ENCODE results near the gene PPM1F.

PPM1F gene

DNA sequence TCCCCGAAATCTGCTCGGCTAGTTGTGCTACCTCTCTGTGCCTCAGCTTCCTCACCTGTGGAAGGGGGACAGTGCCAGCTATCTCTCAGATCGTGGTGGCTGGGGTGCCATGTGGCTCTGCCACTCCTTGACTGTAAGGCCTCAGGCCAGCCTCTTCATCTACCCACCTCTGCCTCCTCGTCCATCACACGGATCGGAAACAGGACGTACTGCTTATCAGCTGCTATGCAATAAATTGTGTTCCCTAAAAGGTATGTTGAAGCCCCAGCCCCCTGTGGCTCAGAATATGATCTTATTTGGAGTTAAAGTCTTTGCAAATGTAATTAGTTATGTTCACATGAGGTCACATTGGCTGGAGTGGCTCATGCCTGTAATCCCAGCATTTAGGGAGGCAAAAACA lies 7.8 kb downstream of the PPM1F start:
- ATAC-seq: no peak
- TF ChIP-seq ISL1 (CRISPR knock-in tag; IDR thresholded peaks at IDR 0.05) (no peak), ARNTL (CRISPR knock-in tag; IDR thresholded peaks at IDR 0.05; ENCODE audit: borderline replicate concordance, low read depth) (no peak), ZFP30 (CRISPR knock-in tag; IDR thresholded peaks at IDR 0.05) (no peak), ZNF70 (CRISPR knock-in tag; IDR thresholded peaks at IDR 0.05) (no peak)

DNA sequence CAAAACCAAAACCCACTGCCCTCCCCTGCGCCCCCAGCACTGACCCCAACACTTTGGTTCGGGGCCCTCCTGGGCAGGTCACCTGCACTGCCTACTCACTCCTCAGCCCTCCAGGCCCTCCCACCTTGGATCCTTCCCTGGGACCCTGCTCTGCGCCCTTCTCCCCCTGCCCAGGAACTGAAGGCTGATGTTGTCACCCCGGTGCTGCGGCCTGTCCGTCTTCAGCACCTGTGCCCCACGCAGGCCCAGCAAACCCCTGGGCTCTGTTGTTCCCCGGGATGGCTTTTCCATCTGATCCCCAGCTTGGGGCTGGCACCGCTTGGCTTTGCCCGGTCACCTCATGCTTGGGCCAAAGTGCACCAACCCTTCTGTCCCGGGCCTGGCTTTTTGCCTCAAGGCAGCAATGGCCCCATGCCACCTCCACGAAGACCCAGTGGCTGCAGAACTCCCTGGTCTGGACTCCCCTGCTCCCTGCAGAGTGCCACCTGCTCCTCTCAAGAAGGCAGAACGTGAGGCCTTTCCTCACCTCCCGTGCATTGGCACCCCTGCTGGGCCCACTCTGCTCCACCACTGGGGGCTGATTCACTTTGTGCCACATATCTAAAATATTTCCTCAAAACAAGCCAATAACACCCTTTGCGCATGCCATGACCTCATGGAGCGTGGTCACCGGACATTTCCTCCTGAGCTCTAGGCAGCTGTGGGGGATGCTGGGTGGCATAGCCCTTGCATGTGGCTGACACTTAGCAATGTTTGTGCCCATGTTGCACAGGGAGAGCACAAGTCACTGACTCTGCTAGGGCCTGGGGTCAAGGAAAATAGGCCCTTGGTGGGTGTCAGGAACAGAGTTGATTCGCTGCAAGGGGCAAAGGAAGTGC lies 8.8 kb downstream of the PPM1F start:
- TF ChIP-seq ESRRG (CRISPR knock-in tag; IDR thresholded peaks at IDR 0.05) (no peak), OSR1 (CRISPR knock-in tag; IDR thresholded peaks at IDR 0.05) (no peak)
- no peak for ATAC-seq

DNA sequence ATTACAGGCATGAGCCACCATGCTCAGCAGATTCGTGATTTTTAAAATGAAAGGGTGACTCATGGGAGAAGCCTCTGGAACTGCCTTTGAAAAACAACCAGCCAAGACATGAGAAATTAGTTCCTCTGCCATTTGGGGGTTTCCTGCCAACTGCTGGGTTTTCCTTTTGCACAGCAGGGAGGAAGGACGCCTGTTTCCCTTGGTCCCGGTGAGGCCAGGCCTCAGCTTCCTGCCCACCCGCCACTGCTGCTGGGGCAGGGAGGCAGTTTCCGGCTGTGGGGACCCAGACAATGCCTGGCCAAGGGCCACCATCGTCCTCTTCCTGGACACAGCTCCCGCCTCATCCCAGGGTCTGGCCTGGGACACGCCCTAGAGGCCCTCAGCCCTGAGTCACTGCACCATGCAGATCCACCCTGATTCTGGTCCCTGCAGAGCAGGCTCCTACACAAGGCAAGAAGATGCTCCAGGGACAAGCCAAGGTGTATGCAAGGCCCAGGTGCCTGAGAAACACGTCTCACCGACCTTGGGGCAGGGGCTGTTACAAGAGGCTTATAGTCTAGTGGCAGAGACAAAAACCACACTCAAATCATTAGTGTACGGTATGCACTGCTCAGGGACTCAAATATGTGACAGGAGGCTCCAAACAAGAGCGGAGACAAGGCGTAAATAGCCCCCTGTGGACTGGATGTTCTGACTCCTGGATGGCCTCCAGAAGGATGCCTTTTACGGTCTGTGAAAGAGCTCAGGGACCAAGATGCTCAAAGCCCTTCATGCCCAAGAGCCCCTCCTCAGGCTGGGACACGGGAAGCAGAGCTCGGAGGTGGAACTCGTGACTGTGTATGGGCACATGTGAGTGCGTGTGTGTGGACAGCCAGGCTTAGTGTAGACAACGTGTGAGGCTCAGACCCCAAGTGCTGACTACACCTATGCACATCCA lies 10.0 kb downstream of the PPM1F start:
- TF ChIP-seq, protein P1, sequence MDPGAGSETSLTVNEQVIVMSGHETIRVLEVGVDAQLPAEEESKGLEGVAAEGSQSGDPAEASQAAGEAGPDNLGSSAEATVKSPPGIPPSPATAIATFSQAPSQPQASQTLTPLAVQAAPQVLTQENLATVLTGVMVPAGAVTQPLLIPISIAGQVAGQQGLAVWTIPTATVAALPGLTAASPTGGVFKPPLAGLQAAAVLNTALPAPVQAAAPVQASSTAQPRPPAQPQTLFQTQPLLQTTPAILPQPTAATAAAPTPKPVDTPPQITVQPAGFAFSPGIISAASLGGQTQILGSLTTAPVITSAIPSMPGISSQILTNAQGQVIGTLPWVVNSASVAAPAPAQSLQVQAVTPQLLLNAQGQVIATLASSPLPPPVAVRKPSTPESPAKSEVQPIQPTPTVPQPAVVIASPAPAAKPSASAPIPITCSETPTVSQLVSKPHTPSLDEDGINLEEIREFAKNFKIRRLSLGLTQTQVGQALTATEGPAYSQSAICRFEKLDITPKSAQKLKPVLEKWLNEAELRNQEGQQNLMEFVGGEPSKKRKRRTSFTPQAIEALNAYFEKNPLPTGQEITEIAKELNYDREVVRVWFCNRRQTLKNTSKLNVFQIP (CRISPR knock-in tag; IDR thresholded peaks at IDR 0.05; ENCODE audit: borderline replicate concordance, low read depth): no peak
- no peak for TF ChIP-seq ZNF70 (CRISPR knock-in tag; IDR thresholded peaks at IDR 0.05)
- TF ChIP-seq, protein P2, sequence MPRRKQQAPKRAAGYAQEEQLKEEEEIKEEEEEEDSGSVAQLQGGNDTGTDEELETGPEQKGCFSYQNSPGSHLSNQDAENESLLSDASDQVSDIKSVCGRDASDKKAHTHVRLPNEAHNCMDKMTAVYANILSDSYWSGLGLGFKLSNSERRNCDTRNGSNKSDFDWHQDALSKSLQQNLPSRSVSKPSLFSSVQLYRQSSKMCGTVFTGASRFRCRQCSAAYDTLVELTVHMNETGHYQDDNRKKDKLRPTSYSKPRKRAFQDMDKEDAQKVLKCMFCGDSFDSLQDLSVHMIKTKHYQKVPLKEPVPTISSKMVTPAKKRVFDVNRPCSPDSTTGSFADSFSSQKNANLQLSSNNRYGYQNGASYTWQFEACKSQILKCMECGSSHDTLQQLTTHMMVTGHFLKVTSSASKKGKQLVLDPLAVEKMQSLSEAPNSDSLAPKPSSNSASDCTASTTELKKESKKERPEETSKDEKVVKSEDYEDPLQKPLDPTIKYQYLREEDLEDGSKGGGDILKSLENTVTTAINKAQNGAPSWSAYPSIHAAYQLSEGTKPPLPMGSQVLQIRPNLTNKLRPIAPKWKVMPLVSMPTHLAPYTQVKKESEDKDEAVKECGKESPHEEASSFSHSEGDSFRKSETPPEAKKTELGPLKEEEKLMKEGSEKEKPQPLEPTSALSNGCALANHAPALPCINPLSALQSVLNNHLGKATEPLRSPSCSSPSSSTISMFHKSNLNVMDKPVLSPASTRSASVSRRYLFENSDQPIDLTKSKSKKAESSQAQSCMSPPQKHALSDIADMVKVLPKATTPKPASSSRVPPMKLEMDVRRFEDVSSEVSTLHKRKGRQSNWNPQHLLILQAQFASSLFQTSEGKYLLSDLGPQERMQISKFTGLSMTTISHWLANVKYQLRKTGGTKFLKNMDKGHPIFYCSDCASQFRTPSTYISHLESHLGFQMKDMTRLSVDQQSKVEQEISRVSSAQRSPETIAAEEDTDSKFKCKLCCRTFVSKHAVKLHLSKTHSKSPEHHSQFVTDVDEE (CRISPR knock-in tag; IDR thresholded peaks at IDR 0.05): no peak
- TF ChIP-seq ZFP30 (CRISPR knock-in tag; IDR thresholded peaks at IDR 0.05): no peak
- no peak for TF ChIP-seq GLIS3 (CRISPR knock-in tag; IDR thresholded peaks at IDR 0.05)
- TF ChIP-seq OSR1 (CRISPR knock-in tag; IDR thresholded peaks at IDR 0.05): no peak
- no peak for TF ChIP-seq ESRRG (CRISPR knock-in tag; IDR thresholded peaks at IDR 0.05)
- no peak for TF ChIP-seq ZFP3 (CRISPR knock-in tag; IDR thresholded peaks at IDR 0.05)
- TF ChIP-seq ZNF565 (CRISPR knock-in tag; conservative IDR thresholded peaks at IDR 0.05; ENCODE audit: low read depth): no peak
- no peak for TF ChIP-seq RARB (CRISPR knock-in tag; IDR thresholded peaks at IDR 0.05)
- TF ChIP-seq, protein P3, sequence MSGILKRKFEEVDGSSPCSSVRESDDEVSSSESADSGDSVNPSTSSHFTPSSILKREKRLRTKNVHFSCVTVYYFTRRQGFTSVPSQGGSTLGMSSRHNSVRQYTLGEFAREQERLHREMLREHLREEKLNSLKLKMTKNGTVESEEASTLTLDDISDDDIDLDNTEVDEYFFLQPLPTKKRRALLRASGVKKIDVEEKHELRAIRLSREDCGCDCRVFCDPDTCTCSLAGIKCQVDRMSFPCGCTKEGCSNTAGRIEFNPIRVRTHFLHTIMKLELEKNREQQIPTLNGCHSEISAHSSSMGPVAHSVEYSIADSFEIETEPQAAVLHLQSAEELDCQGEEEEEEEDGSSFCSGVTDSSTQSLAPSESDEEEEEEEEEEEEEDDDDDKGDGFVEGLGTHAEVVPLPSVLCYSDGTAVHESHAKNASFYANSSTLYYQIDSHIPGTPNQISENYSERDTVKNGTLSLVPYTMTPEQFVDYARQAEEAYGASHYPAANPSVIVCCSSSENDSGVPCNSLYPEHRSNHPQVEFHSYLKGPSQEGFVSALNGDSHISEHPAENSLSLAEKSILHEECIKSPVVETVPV (CRISPR knock-in tag; IDR thresholded peaks at IDR 0.05): no peak
- no peak for TF ChIP-seq ZNF8 (CRISPR knock-in tag; IDR thresholded peaks at IDR 0.05)
- no peak for TF ChIP-seq CSDC2 (CRISPR knock-in tag; IDR thresholded peaks at IDR 0.05)
- ATAC-seq: peak; percentile 58

DNA sequence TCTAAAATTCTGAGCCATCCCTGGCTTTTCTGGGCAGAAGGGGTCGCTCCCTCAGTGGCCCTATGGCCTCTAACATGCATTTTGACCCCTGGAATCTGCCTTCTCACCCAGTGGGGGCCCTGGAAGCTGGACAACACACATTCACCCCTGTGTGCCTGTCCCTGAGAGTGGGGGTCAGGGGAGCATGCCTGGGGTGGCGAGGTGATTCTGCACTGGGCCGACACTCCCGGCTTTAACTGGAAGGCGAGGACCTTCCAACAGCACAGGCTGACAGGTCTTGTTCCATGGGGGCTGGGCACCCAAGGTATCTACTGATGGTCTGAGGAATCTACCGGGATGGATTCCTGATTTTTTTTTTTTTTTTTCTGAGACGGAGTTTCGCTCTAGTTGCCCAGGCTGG lies 10.7 kb downstream of the PPM1F start:
- TF ChIP-seq CSDC2 (CRISPR knock-in tag; IDR thresholded peaks at IDR 0.05) (no peak), ZNF565 (CRISPR knock-in tag; conservative IDR thresholded peaks at IDR 0.05; ENCODE audit: low read depth) (no peak), ZC3H10 (CRISPR knock-in tag; IDR thresholded peaks at IDR 0.05) (no peak), BACH2 (CRISPR knock-in tag; IDR thresholded peaks at IDR 0.05; ENCODE audit: borderline replicate concordance) (no peak), ZFP30 (CRISPR knock-in tag; IDR thresholded peaks at IDR 0.05) (no peak), OSR1 (CRISPR knock-in tag; IDR thresholded peaks at IDR 0.05) (no peak), SNAI2 (CRISPR knock-in tag; IDR thresholded peaks at IDR 0.05) (no peak)
- TF ChIP-seq, protein P4, sequence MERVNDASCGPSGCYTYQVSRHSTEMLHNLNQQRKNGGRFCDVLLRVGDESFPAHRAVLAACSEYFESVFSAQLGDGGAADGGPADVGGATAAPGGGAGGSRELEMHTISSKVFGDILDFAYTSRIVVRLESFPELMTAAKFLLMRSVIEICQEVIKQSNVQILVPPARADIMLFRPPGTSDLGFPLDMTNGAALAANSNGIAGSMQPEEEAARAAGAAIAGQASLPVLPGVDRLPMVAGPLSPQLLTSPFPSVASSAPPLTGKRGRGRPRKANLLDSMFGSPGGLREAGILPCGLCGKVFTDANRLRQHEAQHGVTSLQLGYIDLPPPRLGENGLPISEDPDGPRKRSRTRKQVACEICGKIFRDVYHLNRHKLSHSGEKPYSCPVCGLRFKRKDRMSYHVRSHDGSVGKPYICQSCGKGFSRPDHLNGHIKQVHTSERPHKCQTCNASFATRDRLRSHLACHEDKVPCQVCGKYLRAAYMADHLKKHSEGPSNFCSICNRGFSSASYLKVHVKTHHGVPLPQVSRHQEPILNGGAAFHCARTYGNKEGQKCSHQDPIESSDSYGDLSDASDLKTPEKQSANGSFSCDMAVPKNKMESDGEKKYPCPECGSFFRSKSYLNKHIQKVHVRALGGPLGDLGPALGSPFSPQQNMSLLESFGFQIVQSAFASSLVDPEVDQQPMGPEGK (CRISPR knock-in tag; IDR thresholded peaks at IDR 0.05; ENCODE audit: borderline replicate concordance): no peak
- TF ChIP-seq, protein P3 (CRISPR knock-in tag; IDR thresholded peaks at IDR 0.05): no peak
- TF ChIP-seq, protein P2 (CRISPR knock-in tag; IDR thresholded peaks at IDR 0.05): no peak
- ATAC-seq: no peak

All from SK-N-SH treated with all-trans-retinoic acid at 6 μM for 48 hours (cell line).